PC-3 (cell line): ENCODE data around the gene MKRN2. TPM values are rescaled to one million over a fixed set of nuclear protein-coding genes. Genes with fewer than 3 reads are reported as not detected.

Experiments
- ATAC-seq: fragments of 200-7000 bp; cut with Tn5 transposase; 2 replicates; pipeline ENCODE4 v1.9.1; 2020; ENCODE audit warnings: mild to moderate bottlenecking, moderate library complexity
- BruUV-seq: library from RNA; stranded (reverse); fragments of 400-500 nt; replicated peaks from 2 replicates; lab custom pipeline; 2021; lab: Mats Ljungman, UMichigan
- CTCF ChIA-PET: fragments of 300-600 bp; sonication (Branson Sonifier 250); formaldehyde crosslinking; loops from one replicate; lab custom pipeline; 2022; ENCODE audit warnings: antibody characterized with exemption; lab: Charles Lee
- POLR2A ChIA-PET: fragments of 300-600 bp; sonication (Branson Sonifier 250); formaldehyde crosslinking; loops from one replicate; lab custom pipeline; 2022; ENCODE audit warnings: antibody characterized with exemption; ENCODE audit not compliant: unreplicated experiment; lab: Charles Lee
- DNase-seq: peaks from one replicate; pipeline ENCODE4 v3.0.0-alpha.2; 2015
- H2AFZ ChIP-seq: fragments of 300-600 bp; sonication (generic); 2 replicates; pipeline ENCODE4 v1.6.0; 2016; ENCODE audit warnings: antibody characterized with exemption, low read length
- H3F3A ChIP-seq: fragments of 300-600 bp; sonication (generic); one replicate; pipeline ENCODE4 v1.6.0; 2017; ENCODE audit warnings: antibody characterized with exemption, low read length, control low read depth, mild to moderate bottlenecking; ENCODE audit not compliant: unreplicated experiment
- H3K27ac ChIP-seq: fragments of 300-600 bp; sonication (generic); 2 replicates; pipeline ENCODE4 v1.5.1; 2016; ENCODE audit warnings: mild to moderate bottlenecking, low read length
- H3K27me3 ChIP-seq: fragments of 300-600 bp; sonication (generic); 2 replicates; pipeline ENCODE4 v1.6.1; 2016; ENCODE audit warnings: low read length, mixed read lengths
- H3K36me3 ChIP-seq: fragments of 300-600 bp; sonication (generic); 2 replicates; pipeline ENCODE4 v1.6.1; 2016; ENCODE audit warnings: low read depth, mixed run types, low read length, mixed read lengths
- H3K4me1 ChIP-seq: fragments of 300-600 bp; sonication (generic); 2 replicates; pipeline ENCODE4 v1.5.1; 2016; ENCODE audit warnings: low read length; ENCODE audit not compliant: insufficient read depth
- H3K4me2 ChIP-seq: fragments of 300-600 bp; sonication (generic); 2 replicates; pipeline ENCODE4 v1.6.0; 2016; ENCODE audit warnings: low read length
- H3K4me3 ChIP-seq: fragments of 300-600 bp; sonication (generic); 2 replicates; pipeline ENCODE4 v1.5.1; 2016; ENCODE audit warnings: mild to moderate bottlenecking, low read length, mixed read lengths
- H3K79me2 ChIP-seq: fragments of 300-600 bp; sonication (generic); 2 replicates; pipeline ENCODE4 v1.6.1; 2017; ENCODE audit warnings: low read length, mixed read lengths
- H3K9ac ChIP-seq: fragments of 300-600 bp; sonication (generic); 2 replicates; pipeline ENCODE4 v1.6.0; 2016; ENCODE audit warnings: mild to moderate bottlenecking, low read length
- H3K9me2 ChIP-seq: fragments of 300-600 bp; sonication (generic); replicated peaks from 2 replicates; pipeline ENCODE4 v1.6.1; 2016; ENCODE audit warnings: mixed run types, low read length, mixed read lengths
- H3K9me3 ChIP-seq: fragments of 300-600 bp; sonication (generic); 2 replicates; pipeline ENCODE4 v1.6.1; 2016; ENCODE audit warnings: low read length, mixed read lengths
- H4K20me1 ChIP-seq: fragments of 300-600 bp; sonication (generic); 2 replicates; pipeline ENCODE4 v1.6.1; 2016; ENCODE audit warnings: low read length, mixed read lengths
- CTCF ChIP-seq: fragments of 300-600 bp; sonication (generic); conservative IDR thresholded peaks from 2 replicates; pipeline ENCODE4 v1.5.1; 2017; ENCODE audit warnings: antibody characterized with exemption, low read depth, mild to moderate bottlenecking, low read length
- EZH2 ChIP-seq: fragments of 300-600 bp; sonication (generic); IDR thresholded peaks from one replicate; pipeline ENCODE4 v1.6.1; 2017; ENCODE audit warnings: antibody characterized with exemption, mild to moderate bottlenecking, low read length; ENCODE audit not compliant: unreplicated experiment
- EZH2phosphoT487 ChIP-seq: fragments of 300-600 bp; sonication (generic); IDR thresholded peaks from 2 replicates; pipeline ENCODE4 v1.6.1; 2018; ENCODE audit warnings: mild to moderate bottlenecking, antibody characterized with exemption, low read length, borderline replicate concordance
- intact Hi-C: fragments of 100-400 bp; cut with micrococcal nuclease; formaldehyde crosslinking; loops from 2 replicates; pipeline ENCODE4 v1.9.0; 2023
- total RNA-seq: library from RNA; depleted of rRNA; stranded (reverse); fragments of >200 nt; gene quantifications from 2 replicates; pipeline ENCODE4 v1.2.3, GENCODE V29; 2014

The MKRN2 gene
- total RNA-seq, 1 experiment from 2014 or later, result 45.8 TPM

GRCh38 chr3:12603969-12604368, 47.1 kb downstream of the MKRN2 start:
- DNase-seq (no peak), ATAC-seq (no peak)
- Histone ChIP-seq H3K4me3 (no peak overlapping the region), H2AFZ (no peak overlapping the region), H3K4me2 (no peak overlapping the region), H3K36me3 (peaks cover 75% of the 10 kb centered on the region), H3K9me2 (no peaks in the 10 kb centered on the region), H3K79me2 (no peaks in the 10 kb centered on the region), H3K9me3 (no peaks in the 10 kb centered on the region), H4K20me1 (no peaks in the 10 kb centered on the region), H3K27me3 (no peaks in the 10 kb centered on the region), H3K9ac (no peak overlapping the region), H3F3A (peaks cover 4% of the 10 kb centered on the region), H3K27ac (no peak overlapping the region), H3K4me1 (no peaks in the 10 kb centered on the region)
- no peak for TF ChIP-seq EZH2phosphoT487
- no peak for TF ChIP-seq CTCF
- no peak for TF ChIP-seq EZH2
- BruUV-seq, result no TSS peak
- ChIA-PET POLR2A (no interaction called here), CTCF (no interaction called here)
- intact Hi-C loops, result no loop called here

DNA sequence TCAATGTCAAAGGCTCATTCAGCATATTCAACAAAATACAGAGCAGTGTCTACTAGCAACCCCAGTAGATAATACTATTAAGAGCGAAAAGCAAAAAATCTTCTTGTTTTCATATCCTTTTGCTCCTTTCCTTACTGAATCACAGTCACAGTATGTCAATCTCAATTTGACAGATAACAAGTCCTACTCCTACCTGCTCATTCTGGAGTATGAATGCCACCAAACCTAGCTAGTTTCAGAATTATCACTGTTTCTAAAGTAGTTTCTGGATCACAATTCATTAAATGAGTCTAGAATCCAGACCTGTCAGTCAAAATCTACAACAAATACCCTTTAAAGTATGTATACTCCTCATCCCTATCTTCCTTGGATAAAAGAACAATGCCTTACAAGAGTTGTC, 51.5 kb downstream of the MKRN2 start:
- ChIA-PET CTCF (no interaction called here), POLR2A (no interaction called here)
- ATAC-seq (no peak), DNase-seq (no peak)
- H4K20me1 ChIP-seq, result peaks cover 6% of the 10 kb centered on the region
- H3K36me3 ChIP-seq, result peaks cover 53% of the 10 kb centered on the region
- H3K4me1 ChIP-seq, result no peaks in the 10 kb centered on the region
- no TSS peak for BruUV-seq
- H3K9ac ChIP-seq, result no peak overlapping the region
- no peaks in the 10 kb centered on the region for H3K9me2 ChIP-seq
- no peak overlapping the region for H3K4me2 ChIP-seq
- peaks cover 31% of the 10 kb centered on the region for H3K79me2 ChIP-seq
- intact Hi-C loops, result no loop called here
- no peak overlapping the region for H3K27ac ChIP-seq
- H3K4me3 ChIP-seq, result no peak overlapping the region
- no peaks in the 10 kb centered on the region for H3K9me3 ChIP-seq
- peaks cover 4% of the 10 kb centered on the region for H3F3A ChIP-seq
- H2AFZ ChIP-seq, result no peak overlapping the region
- TF ChIP-seq CTCF, result no peak
- no peak for TF ChIP-seq EZH2
- no peak for TF ChIP-seq EZH2phosphoT487
- no peaks in the 10 kb centered on the region for H3K27me3 ChIP-seq

GRCh38 chr3:12611117-12611516, 54.2 kb downstream of the MKRN2 start:
- no peak for DNase-seq
- Histone ChIP-seq H3K36me3 (peaks cover 43% of the 10 kb centered on the region), H3K79me2 (peaks cover 50% of the 10 kb centered on the region)

More at GRCh38 chr3:12611117-12611516, 54.2 kb downstream of the MKRN2 start:
- intact Hi-C loops, result no loop called here
- Histone ChIP-seq H3F3A (peaks cover 1% of the 10 kb centered on the region), H3K4me3 (no peak overlapping the region), H3K27ac (no peak overlapping the region), H3K27me3 (no peaks in the 10 kb centered on the region), H4K20me1 (peaks cover 12% of the 10 kb centered on the region), H3K4me2 (no peak overlapping the region), H2AFZ (no peak overlapping the region), H3K4me1 (no peaks in the 10 kb centered on the region), H3K9ac (no peak overlapping the region), H3K9me3 (no peaks in the 10 kb centered on the region), H3K9me2 (no peaks in the 10 kb centered on the region)
- POLR2A ChIA-PET, result no interaction called here
- TF ChIP-seq EZH2, result no peak
- no peak for TF ChIP-seq EZH2phosphoT487
- TF ChIP-seq CTCF, result no peak
- ATAC-seq, result no peak
- no TSS peak for BruUV-seq
- CTCF ChIA-PET, result no interaction called here
